Natural killer cell (primary cell): ENCODE data around the gene BMPR1A. TPM values are rescaled to one million over a fixed set of nuclear protein-coding genes. Genes with fewer than 3 reads are reported as not detected.

Experiments
- ATAC-seq, 3 donors: fragments of 150-1000 bp in 2 of 3; fragments of 200-7000 bp in 1 of 3; cut with Tn5 transposase; 1 replicate in 1 of 3; 2 replicates in 2 of 3; pipeline ENCODE4 v1.10.0; 2021; ENCODE audit warnings: mild to moderate bottlenecking in 2 of 3, moderate library complexity in 2 of 3
- DNase-seq, 2 donors: peaks; one replicate each; pipeline versions ENCODE4 v3.0.0 to v3.0.0-alpha.2; 2013 to 2021; ENCODE audit warnings: mixed read lengths in 1 of 2
- H3K27ac ChIP-seq: one replicate; pipeline ENCODE4 v1.5.1; 2013; ENCODE audit warnings: mild to moderate bottlenecking, low read length
- H3K27me3 ChIP-seq: one replicate; pipeline ENCODE4 v1.6.1; 2013; ENCODE audit warnings: low read length; ENCODE audit not compliant: control insufficient read depth, insufficient read depth
- H3K36me3 ChIP-seq: one replicate; pipeline ENCODE4 v1.6.1; 2013; ENCODE audit warnings: low read length; ENCODE audit not compliant: control insufficient read depth, insufficient read depth
- H3K4me1 ChIP-seq: one replicate; pipeline ENCODE4 v1.6.1; 2013; ENCODE audit warnings: low read length; ENCODE audit not compliant: control insufficient read depth, insufficient read depth
- H3K4me3 ChIP-seq: one replicate; pipeline ENCODE4 v1.5.1; 2013; ENCODE audit warnings: low read length
- H3K9me3 ChIP-seq: one replicate; pipeline ENCODE4 v1.6.1; 2013; ENCODE audit warnings: low read length; ENCODE audit not compliant: control insufficient read depth, insufficient read depth
- H3K27ac Mint-ChIP-seq, 2 donors: one replicate each; pipeline ENCODE4 v1.8.0; 2022; ENCODE audit warnings: mild to moderate bottlenecking in 2 of 2, mixed read lengths in 2 of 2, moderate library complexity in 1 of 2
- H3K27me3 Mint-ChIP-seq, 2 donors: one replicate each; pipeline ENCODE4 v1.8.0; 2022; ENCODE audit warnings: low read depth in 2 of 2, mixed read lengths in 2 of 2
- H3K36me3 Mint-ChIP-seq: one replicate; pipeline ENCODE4 v1.8.0; 2022; ENCODE audit warnings: mixed read lengths
- H3K4me1 Mint-ChIP-seq, 2 donors: one replicate each; pipeline ENCODE4 v1.8.0; 2022; ENCODE audit warnings: mixed read lengths in 2 of 2
- H3K4me3 Mint-ChIP-seq: one replicate; pipeline ENCODE4 v1.8.0; 2022; ENCODE audit warnings: mild to moderate bottlenecking, moderate library complexity, mixed read lengths
- H3K9me3 Mint-ChIP-seq, 2 donors: one replicate each; pipeline ENCODE4 v1.8.0; 2022; ENCODE audit warnings: mixed read lengths in 2 of 2
- WGBS: methylation state at CpG from one replicate; pipeline ENCODE4 v1.1.7; 2013; ENCODE audit warnings: missing lambda C conversion rate; ENCODE audit not compliant: insufficient coverage; 5-methylcytosine and 5-hydroxymethylcytosine counted together
- intact Hi-C: fragments of 100-400 bp; cut with micrococcal nuclease; formaldehyde crosslinking; loops from one replicate; pipeline ENCODE4 v1.14.2; 2022
- total RNA-seq, 4 donors: library from RNA; stranded (reverse); fragments of 120-200 nt in 1 of 4; gene quantifications; one replicate each; pipeline versions ENCODE4 v1.2.3 to v1.2.4, GENCODE V29; 2013 to 2022
- TF ChIP-seq, protein P1 (sequence below): fragments of 200-600 bp; IDR thresholded peaks from one replicate; pipeline ENCODE4 v1.8.0; 2022; ENCODE audit warnings: antibody characterized with exemption

BMPR1A gene
- total RNA-seq, 3 donors from 2014 or later (not counting 1 experiment from before 2014, with no cell fraction given): 5.5 to 8.1 (median 7.7) TPM

DNA sequence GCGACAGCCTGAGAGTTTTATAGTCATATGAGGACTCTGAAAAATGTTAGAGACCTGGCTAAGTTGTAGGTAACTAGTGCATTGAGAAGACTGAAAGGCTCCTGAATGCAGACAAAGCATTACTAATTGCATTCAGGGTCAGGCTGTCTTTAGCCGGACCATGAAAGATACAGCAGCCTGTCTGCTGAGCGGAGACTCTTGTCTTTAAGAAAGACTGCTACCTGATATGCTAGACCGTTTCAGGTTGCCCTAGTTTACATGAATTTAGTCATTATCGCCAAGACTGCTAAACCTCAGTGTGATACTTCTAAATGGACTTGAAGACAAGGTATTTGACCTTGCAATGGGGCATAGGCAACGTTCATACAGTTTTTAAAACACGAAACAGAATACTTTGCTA lies 81.2 kb downstream of the BMPR1A start:
- Mint-ChIP-seq H3K27ac (no peak overlapping the region), H3K4me1 (peaks cover 15 to 18% of the 10 kb centered on the region in 2 donors), H3K27me3 (peaks cover 6% of the 10 kb centered on the region in 2 donors), H3K9me3 (no peaks in the 10 kb centered on the region), H3K36me3 (no peaks in the 10 kb centered on the region), H3K4me3 (no peak overlapping the region)
- Histone ChIP-seq H3K36me3 (peaks cover 4% of the 10 kb centered on the region), H3K4me1 (peaks cover 2% of the 10 kb centered on the region), H3K27ac (no peak overlapping the region), H3K9me3 (no peaks in the 10 kb centered on the region), H3K27me3 (no peaks in the 10 kb centered on the region), H3K4me3 (no peak overlapping the region)
- intact Hi-C loops: no loop called here
- WGBS: 95% methylated on average over 7 of the region's 7 CpGs
- ATAC-seq (no peak), DNase-seq (no peak)
- TF ChIP-seq, protein P1, sequence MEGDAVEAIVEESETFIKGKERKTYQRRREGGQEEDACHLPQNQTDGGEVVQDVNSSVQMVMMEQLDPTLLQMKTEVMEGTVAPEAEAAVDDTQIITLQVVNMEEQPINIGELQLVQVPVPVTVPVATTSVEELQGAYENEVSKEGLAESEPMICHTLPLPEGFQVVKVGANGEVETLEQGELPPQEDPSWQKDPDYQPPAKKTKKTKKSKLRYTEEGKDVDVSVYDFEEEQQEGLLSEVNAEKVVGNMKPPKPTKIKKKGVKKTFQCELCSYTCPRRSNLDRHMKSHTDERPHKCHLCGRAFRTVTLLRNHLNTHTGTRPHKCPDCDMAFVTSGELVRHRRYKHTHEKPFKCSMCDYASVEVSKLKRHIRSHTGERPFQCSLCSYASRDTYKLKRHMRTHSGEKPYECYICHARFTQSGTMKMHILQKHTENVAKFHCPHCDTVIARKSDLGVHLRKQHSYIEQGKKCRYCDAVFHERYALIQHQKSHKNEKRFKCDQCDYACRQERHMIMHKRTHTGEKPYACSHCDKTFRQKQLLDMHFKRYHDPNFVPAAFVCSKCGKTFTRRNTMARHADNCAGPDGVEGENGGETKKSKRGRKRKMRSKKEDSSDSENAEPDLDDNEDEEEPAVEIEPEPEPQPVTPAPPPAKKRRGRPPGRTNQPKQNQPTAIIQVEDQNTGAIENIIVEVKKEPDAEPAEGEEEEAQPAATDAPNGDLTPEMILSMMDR: no peak

DNA sequence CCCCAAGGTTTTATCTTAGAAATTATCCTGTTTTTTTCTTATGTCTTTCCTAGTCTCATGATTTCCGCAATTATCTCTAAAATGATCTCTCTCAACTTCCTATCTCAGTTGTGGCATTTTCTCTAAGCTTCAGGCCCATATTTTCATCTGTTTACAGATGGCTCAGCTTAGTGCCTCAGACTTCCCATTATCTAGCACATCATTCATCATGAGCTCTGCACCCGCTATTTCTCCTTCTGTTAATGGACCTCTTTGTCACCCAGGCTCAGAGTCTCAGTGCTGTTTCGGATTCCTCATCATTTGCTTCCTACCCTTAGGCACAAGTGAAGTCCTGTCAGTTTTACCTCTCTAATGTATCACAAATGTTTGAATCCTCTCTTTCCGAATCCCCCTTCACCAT lies 84.1 kb downstream of the BMPR1A start:
- H3K4me1 Mint-ChIP-seq: peaks cover 8 to 10% of the 10 kb centered on the region in 2 donors
- WGBS: 90% methylated on average over 4 of the region's 4 CpGs
- H3K27me3 Mint-ChIP-seq: no peaks in the 10 kb centered on the region
- H3K36me3 ChIP-seq: peaks cover 4% of the 10 kb centered on the region
- H3K4me3 ChIP-seq: no peak overlapping the region
- intact Hi-C loops: no loop called here
- H3K27ac Mint-ChIP-seq: no peak overlapping the region
- no peaks in the 10 kb centered on the region for H3K36me3 Mint-ChIP-seq
- no peak overlapping the region for H3K4me3 Mint-ChIP-seq
- no peak overlapping the region for H3K27ac ChIP-seq
- DNase-seq (no peak), ATAC-seq (no peak)
- TF ChIP-seq, protein P1: no peak
- H3K9me3 Mint-ChIP-seq: no peaks in the 10 kb centered on the region
- H3K4me1 ChIP-seq: peaks cover 2% of the 10 kb centered on the region
- H3K9me3 ChIP-seq: no peaks in the 10 kb centered on the region
- no peaks in the 10 kb centered on the region for H3K27me3 ChIP-seq

DNA sequence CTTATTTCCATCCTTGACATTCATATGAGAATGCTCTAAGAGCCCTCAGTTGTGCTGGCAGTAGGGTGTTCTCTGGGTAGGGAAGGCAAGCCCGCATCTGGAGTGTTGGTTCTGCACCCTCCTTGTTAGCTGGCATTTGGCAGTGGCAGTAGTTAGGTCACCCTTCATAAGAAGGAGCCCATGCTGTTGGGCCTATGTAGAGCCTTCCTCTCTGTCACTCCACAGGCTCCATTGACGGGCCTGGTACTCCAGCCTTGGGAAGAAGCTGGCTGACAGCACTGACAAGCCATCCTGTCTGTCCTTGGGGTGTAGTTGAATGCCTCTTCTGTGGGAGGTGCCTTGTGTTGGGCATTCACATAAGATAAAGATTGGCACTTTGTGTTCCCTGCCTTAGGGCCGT lies 89.7 kb downstream of the BMPR1A start:
- 98% methylated on average over 3 of the region's 3 CpGs for WGBS
- intact Hi-C loops: no loop called here
- H3K9me3 Mint-ChIP-seq: no peaks in the 10 kb centered on the region
- H3K27me3 ChIP-seq: no peaks in the 10 kb centered on the region
- no peaks in the 10 kb centered on the region for H3K4me1 ChIP-seq
- no peaks in the 10 kb centered on the region for H3K4me1 Mint-ChIP-seq
- no peak overlapping the region for H3K4me3 ChIP-seq
- H3K27ac Mint-ChIP-seq: no peak overlapping the region
- H3K27me3 Mint-ChIP-seq: no peaks in the 10 kb centered on the region
- DNase-seq (no peak), ATAC-seq (no peak)
- no peak overlapping the region for H3K4me3 Mint-ChIP-seq
- TF ChIP-seq, protein P1: no peak
- H3K27ac ChIP-seq: no peak overlapping the region
- peaks cover 1% of the 10 kb centered on the region for H3K36me3 ChIP-seq
- H3K9me3 ChIP-seq: no peaks in the 10 kb centered on the region
- no peaks in the 10 kb centered on the region for H3K36me3 Mint-ChIP-seq

DNA sequence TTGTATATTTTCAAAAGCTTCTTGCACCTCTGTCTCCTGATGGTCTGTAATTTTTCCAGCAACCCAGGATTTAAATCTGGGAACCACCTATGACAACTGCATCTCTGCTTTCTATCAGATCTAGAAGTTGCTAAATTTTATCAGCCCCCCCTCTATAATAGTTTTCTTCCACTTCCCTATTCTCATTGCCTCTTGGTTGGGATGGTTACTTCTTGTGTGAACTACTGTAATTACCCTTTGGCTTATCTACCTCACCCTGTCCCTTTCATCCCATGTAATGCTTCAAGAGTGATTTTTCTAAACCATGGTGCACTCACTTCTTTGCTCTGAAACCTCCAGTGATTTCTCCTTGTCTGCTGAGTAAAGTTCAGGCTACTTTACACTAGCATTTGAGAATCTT lies 92.3 kb downstream of the BMPR1A start:
- Mint-ChIP-seq H3K27me3 (no peaks in the 10 kb centered on the region), H3K9me3 (no peaks in the 10 kb centered on the region), H3K4me1 (no peaks in the 10 kb centered on the region), H3K27ac (no peak overlapping the region), H3K4me3 (no peak overlapping the region), H3K36me3 (no peaks in the 10 kb centered on the region)
- intact Hi-C loops: no loop called here
- H3K36me3 ChIP-seq: no peaks in the 10 kb centered on the region
- no peak overlapping the region for H3K4me3 ChIP-seq
- H3K9me3 ChIP-seq: no peaks in the 10 kb centered on the region
- ATAC-seq (no peak), DNase-seq (no peak)
- H3K27me3 ChIP-seq: no peaks in the 10 kb centered on the region
- TF ChIP-seq, protein P1: no peak
- H3K4me1 ChIP-seq: no peaks in the 10 kb centered on the region
- H3K27ac ChIP-seq: no peak overlapping the region
